Vagina (tissue), 2 donors: Measurements from ENCODE around the gene DNLZ.
A peak's percentile ranks its signal among the peaks of the same experiment; 100 is the strongest.

Source experiments
- CTCF ChIP-seq, 3 experiments: fragments of 450-650 bp in 2 of 3; fragments of 200-600 bp in 1 of 3; sonication (generic) in 1 of 3; IDR thresholded peaks; one replicate each; pipeline ENCODE4 v1.5.1; 2017 to 2019; ENCODE audit warnings: antibody characterized with exemption in 3 of 3, mild to moderate bottlenecking in 2 of 3, moderate library complexity in 2 of 3
- POLR2AphosphoS5 ChIP-seq, 2 donors: sonication (generic); formaldehyde crosslinking; IDR thresholded peaks; one replicate each; pipeline ENCODE4 v1.9.0; 2017; ENCODE audit warnings: antibody characterized with exemption in 2 of 2, mild to moderate bottlenecking in 2 of 2, low read depth in 1 of 2; ENCODE audit not compliant: insufficient read depth in 1 of 2

- TF ChIP-seq POLR2AphosphoS5 (IDR thresholded peaks at IDR 0.05; ENCODE audit: insufficient read depth in 1 of 2, low read depth in 1 of 2) = no peak
- TF ChIP-seq CTCF (IDR thresholded peaks at IDR 0.05) = peak in 1 of 3 experiments; percentile 48
Measured at GRCh38 chr9:136363949-136364748, 605 bp upstream of the DNLZ start.
